GM18505 (cell line): ENCODE measurements around the gene PANK4.

ENCODE experiments used
- ATAC-seq: cut with Tn5 transposase; IDR thresholded peaks from one replicate; pipeline ENCODE4 v1.9.1; 2021; ENCODE audit not compliant: unreplicated experiment
- POLR2A ChIP-seq: IDR thresholded peaks from 4 replicates; pipeline ENCODE4 v1.6.1; 2011; ENCODE audit warnings: borderline replicate concordance; ENCODE audit not compliant: insufficient read depth, insufficient read length; ENCODE audit errors: extremely low read depth

PANK4 gene

DNA sequence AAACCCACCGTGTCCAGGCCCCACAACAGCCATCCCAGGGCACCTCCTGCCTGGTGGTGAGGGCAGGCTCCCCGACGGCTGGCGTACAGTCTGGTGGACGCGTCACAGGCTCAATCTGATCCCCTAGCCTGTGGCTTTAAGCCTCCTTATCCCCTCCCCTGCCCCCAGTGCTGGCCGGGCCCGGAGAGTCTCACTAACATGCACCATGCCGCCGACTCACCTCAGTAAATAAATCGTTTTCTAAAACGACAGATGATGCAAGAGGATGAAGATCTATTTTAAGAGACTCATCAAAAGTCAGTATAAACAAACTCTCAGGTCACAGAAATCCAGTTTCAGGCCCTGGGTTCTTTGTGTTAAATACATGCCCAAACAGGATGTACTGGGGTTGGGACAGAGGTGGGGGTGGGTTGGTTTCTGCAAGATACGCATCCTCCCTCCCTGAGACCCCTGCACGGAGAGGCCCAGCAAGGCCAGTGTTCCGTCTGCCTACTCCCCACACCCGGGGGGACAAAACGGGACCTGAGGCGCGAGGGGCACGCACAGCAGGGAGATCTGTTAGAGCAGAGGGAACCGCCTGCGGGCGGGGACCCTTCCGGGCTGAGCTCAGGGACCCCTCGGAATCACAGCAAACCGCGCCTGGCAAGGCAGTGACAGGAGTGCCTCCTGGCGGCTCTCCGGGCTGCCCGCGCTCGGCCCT is 3.1 kb downstream of the PANK4 start:
- no peak for TF ChIP-seq POLR2A
- ATAC-seq = no peak

DNA sequence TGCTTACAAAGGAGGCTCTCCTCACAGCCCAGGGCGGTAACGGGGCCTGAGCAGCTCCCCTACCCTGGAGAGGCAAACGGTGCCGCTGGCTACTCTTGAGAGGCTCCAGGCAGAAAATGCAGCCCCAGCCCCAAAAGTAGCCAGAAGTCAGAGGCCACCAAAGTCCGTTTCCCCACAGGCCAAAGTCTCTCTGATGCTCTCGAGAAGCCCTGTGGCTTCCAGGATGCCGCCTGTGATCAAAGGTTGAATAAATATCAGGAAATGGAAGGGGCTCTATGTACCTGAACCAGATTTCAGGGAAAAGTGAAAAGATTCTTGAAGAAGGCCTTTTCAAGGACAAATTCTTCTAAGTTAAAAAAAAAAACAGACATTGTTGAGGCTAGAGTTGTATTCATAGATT is 4.2 kb downstream of the PANK4 start:
- ATAC-seq = no peak

GRCh38 chr1:2520806-2521205 is 5.6 kb downstream of the PANK4 start:
- TF ChIP-seq POLR2A = no peak
- no peak for ATAC-seq

More for the DNA sequence above, 4.2 kb downstream of the PANK4 start:
- no peak for TF ChIP-seq POLR2A

DNA sequence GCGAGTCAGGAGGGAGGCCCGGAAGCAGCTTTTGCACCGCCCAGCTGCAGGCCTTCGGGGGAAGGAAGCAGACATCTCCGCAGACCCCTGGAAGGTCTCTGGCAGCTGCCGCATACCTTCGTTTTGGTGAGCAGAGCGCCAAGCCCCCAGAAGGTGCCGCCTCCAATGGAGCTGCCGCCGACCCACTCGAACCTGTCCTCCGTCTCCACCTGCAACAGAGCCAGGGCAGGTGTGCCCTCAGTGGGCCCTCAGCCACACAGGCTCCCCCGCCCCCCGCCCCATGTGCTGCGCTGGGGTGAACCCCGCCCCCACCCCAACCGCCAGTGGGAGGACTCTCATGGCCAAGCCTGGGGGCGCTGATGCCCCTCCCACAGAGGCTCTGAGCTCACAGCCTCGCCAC is 6.2 kb downstream of the PANK4 start:
- no peak for ATAC-seq
- TF ChIP-seq POLR2A = no peak

- no peak for ATAC-seq
- no peak for TF ChIP-seq POLR2A
Observed at GRCh38 chr1:2519729-2520128, 6.7 kb downstream of the PANK4 start.

GRCh38 chr1:2519029-2519685 is 7.2 kb downstream of the PANK4 start:
- no peak for ATAC-seq
- no peak for TF ChIP-seq POLR2A

GRCh38 chr1:2518528-2518927 is 7.9 kb downstream of the PANK4 start:
- no peak for ATAC-seq
- no peak for TF ChIP-seq POLR2A

DNA sequence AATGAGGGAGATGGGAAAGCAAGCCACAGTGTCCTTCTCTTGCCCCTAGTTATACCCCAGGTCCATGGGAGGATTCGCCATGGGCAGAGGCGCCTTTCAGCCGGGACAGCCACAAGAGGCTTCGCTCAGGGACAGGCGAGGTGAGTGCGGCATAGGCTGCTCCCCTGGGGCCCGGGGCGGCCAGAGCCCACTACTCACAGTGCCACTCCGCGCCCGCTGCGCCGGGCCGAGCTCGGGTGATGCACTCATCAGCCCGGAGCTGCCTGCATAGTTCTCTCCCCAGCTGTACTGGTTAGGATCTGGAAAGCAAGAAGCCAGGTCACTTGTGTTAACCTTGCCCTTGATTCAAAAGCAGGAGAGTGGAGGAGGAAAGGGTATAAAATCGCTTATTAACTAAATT is 8.4 kb downstream of the PANK4 start:
- TF ChIP-seq POLR2A = no peak
- no peak for ATAC-seq

DNA sequence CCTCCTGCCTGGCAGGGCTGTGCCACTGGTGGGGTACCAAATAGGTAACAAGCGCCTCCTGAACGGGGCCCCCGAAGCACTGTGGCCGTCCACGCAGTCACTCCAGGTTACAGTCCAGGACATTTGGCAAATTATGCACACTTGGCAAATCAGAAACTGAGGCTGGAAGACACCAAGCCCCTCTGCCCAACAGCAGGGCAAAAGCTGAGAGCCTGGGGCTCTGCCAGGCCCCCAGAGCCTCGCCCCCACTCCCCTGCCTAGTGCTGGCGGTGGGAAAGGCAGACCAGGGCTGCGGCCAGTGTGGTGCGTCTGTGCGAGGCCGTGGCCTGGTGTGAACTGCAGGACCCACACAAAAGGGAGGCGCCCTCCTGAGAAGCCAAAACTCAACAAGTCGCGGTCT is 9.4 kb downstream of the PANK4 start:
- no peak for TF ChIP-seq POLR2A
- ATAC-seq = no peak

DNA sequence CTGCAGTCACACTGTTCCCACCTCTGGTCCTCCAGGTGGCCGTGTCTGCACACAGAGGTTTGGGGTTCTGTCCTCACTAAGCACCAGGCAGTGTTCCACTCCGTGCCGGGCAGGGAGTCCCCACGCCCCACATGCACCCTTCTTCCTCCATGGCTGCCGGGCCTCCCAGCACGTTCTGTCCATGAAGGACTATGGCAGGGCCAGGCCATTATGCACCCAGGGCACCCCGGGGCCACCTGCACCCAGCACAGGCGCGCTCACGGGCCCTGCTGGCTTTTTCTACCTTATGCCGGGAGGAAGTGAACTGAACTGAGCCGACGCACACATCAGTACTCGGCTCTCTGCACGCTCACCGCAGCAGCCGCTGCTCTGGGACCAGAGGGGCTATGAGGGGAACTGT is 10.3 kb downstream of the PANK4 start:
- TF ChIP-seq POLR2A = no peak
- no peak for ATAC-seq

GRCh38 chr1:2515763-2516080 is 10.7 kb downstream of the PANK4 start:
- TF ChIP-seq POLR2A = no peak
- no peak for ATAC-seq

DNA sequence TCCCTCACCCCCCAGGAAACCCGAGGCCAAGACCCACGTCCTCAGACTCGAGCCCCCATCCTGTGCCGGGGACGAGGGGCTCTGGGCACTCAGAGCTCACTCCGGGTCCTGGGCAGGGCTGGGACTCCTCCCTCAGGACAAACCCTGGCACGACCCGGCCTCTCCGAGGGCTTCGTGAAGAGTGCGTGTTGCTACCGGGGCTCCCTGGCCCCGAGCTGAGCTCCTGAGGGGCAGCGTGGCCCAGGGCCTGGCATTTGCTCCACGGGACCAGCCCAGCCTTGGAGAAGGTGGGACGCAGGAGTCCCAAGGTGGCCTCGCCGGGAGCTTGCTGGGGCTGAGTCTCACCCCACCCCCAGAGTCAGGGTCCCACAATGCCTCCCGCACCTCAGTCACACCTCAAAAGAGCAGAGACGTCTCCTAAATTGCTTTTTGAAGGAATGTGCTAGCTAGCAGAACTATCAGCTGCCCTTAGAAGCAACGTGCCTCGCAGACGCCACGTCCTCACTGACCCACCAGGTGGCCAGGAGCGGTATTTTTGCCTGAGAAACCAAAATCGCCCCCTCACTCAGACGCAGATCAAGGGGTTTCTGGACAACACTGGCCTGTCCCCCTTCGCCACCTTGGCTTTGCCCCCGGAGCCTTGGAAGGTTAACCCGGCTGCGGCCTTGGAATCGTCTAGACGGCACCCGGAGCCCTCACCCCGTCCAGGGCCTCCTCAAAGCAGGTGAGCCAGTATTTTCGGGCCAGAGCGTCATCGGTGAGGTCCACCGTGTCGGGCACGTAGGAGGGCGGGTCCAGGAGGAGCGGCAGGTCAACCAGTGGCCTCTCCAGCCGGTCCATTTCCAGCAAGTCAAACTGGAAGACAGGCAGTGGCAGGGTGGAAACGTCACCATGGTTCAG is 11.3 kb downstream of the PANK4 start:
- TF ChIP-seq POLR2A = no peak
- ATAC-seq = no peak

DNA sequence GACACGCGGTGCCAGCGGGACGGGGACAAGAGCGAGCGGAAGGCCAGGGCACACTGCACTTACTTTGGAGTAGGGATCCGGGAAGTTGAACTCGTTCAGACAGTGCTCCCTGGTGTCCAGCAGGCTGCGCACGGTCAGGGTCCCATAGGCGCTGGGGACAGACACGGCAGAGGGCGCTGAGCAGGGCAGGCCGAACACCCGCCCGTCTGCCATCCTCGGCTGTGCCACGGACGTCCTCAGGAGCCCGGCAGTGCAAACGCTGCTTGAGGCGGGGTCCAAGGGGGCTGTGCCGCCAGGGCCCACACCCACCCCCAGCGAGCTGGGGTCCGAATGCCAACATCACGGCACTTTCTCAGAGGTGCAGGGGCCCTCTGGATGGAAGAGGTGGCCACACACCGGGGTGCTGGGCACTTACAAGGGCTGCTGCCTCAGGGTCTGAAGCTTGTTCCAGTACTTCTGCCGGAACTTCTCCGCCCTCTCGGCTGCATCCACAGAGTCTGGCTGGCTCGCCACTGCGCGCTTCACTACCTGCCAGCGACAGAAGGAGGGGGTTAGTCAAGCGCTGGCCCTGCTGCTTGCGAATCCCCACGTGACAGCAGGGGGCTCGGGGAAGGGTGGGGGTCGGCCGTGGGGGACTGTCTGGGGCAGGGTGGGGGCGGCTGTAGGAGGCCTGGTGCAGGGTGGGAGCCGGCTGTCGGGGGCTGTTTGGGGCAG is 12.3 kb downstream of the PANK4 start:
- no peak for ATAC-seq
- no peak for TF ChIP-seq POLR2A
